Posterior vena cava (tissue), 2 donors: Measurements from ENCODE around the gene GFM2. TPM values are rescaled to one million over a fixed set of nuclear protein-coding genes. Genes with fewer than 3 reads are reported as not detected.
"Not testable (repeated sequence)": the region's sequence is repeated elsewhere in the genome, so short reads cannot be mapped to it uniquely, and the experiment has no call there.

ENCODE experiments used
- DNase-seq: peaks from one replicate; pipeline ENCODE4 v3.0.0-alpha.2; 2020; ENCODE audit warnings: low spot score
- intact Hi-C, 2 donors: fragments of 100-400 bp; cut with DNase I; formaldehyde crosslinking; loops; one replicate each; pipeline versions ENCODE4 v1.14.1 to v1.14.2; 2022 to 2023
- long read RNA-seq, 2 donors: library from polyadenylated mRNA; unstranded; transcript quantifications; one replicate each; pipeline ENCODE4 v2.0.0, GENCODE V29; 2020 to 2021
- total RNA-seq, 2 donors: library from RNA; stranded (reverse); fragmentation: NEBNext Ultra II Directional; extraction: Animal tissue kit (Norgen Biotek cat#: 25700); gene quantifications; one replicate each; pipeline ENCODE4 v1.2.1, GENCODE V29; 2021
- donor health status: DM: yes; HTN: yes; CAD: no.
- donor health status: DM: yes; HTN: yes; CAD: no.

The GFM2 gene, protein sequence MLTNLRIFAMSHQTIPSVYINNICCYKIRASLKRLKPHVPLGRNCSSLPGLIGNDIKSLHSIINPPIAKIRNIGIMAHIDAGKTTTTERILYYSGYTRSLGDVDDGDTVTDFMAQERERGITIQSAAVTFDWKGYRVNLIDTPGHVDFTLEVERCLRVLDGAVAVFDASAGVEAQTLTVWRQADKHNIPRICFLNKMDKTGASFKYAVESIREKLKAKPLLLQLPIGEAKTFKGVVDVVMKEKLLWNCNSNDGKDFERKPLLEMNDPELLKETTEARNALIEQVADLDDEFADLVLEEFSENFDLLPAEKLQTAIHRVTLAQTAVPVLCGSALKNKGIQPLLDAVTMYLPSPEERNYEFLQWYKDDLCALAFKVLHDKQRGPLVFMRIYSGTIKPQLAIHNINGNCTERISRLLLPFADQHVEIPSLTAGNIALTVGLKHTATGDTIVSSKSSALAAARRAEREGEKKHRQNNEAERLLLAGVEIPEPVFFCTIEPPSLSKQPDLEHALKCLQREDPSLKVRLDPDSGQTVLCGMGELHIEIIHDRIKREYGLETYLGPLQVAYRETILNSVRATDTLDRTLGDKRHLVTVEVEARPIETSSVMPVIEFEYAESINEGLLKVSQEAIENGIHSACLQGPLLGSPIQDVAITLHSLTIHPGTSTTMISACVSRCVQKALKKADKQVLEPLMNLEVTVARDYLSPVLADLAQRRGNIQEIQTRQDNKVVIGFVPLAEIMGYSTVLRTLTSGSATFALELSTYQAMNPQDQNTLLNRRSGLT
- total RNA-seq = 10 to 100 TPM; 12.9 to 16.1 TPM
- long read RNA-seq, donor 1, transcript GFM2-201 (21 exons, 3,249 nt) = major isoform, 6 of 8 reads
- long read RNA-seq, donor 1, partial matches to known transcripts = 1 of 8 reads
- long read RNA-seq, donor 1, other reads (novel, unspliced or antisense) = 1 of 8 reads
- long read RNA-seq, donor 2, partial matches to known transcripts = 1 of 5 reads
- long read RNA-seq, donor 2, other reads (novel, unspliced or antisense) = 1 of 5 reads

DNA sequence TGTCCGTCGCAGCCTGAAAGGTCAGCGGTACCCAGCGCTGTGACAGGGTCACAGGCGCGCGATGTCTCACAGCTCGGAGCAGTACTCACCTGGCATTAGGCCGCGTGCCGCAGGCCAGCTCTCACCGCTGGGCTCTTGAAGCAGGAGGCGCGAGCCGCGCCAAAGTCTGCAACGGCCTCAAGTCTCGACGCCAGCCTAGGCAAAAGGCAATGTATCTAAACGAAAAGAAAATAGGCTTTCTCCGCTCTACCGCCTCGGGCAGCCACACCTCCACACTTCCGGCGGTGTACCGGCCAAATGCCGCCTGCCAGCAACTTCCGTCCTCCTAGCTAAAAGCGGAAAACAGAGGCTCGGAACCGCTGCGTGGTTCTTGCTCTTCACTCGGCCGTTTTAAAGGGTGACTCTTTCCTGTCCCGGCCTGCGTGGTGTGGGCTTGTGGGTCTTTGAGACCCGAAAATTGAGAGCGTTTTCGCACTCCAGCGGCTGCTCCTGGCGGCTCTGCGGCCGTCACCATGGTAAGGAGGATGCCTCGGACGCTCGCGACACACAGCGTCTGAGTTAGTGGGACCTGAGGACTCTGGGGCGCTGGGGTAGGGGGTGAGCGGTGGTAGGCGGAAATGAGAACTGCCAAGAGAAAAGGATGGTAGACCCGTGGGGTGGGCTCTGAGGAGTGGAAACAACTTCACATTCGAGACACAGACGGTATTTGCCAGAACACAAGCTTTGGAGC, at the start of gene GFM2, which contains the start of gene NSA2:
Gene GFM2 (minus strand): TSS at position 269 of the 730 bp plus-strand sequence. CDS start 3,375 bp downstream, outside the sequence.
Gene NSA2 (plus strand): TSS at position 401 of the 730 bp plus-strand sequence. CDS start 112 bp downstream, at position 513.
- intact Hi-C loops = no loop called here
- DNase-seq = peak; percentile 98

DNA sequence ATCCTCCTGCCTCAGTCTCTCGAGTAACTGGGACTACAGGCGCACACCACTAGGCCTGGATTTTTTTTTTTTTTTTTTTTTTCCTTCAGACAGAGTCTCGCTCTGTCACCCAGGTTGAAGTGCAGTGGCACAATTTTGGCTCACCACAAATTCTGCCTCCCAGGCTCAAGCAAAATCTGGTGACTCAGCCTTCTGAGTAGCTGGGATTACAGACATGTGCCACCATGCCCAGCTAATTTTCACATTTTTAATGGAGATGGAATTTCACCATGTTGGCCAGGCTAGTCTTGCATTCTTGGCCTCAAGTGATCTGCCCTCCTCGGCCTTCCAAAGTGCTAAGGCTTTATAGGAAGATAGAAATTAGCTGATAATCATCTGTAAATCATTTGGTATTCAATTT, 44.0 kb upstream of the GFM2 start:
- intact Hi-C loops = no loop called here
- DNase-seq = no peak

DNA sequence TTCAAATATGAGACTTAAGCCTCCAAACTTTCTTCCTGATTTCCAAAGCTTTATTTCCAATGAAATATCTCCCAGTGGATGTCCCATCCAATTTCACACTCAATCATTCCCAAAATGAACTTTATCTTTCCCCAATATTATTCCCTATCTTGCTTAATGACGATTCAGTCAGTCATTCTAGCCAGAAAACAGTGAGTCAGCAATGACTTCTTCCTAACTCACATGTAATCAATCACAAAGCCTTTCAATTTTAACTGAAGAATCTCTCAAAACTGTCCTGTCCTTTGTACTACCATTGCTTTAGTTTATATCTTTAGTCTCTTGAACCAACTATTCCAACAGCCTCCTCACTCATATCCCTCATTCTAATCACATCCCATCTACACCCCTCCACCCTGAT, 35.0 kb upstream of the GFM2 start:
- intact Hi-C loops = no loop called here
- DNase-seq = no peak

DNA sequence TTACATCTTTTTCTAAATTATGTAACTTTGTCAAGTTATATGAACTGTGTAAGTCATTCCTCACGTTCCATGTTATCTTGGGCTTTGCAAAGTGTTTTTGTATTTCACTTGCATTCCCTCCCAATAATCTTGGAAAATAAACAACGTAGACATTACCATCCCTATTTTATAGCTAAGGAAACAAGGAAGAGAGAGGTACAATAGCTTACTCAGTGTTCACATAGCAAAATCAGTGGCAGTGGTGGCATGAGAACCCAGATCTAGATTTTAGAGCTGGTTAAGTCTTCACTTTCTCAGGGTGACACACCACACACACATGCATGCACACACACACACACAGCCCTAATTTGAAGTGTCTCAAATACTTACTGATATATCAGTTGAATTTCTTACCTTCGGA, 34.3 kb upstream of the GFM2 start:
- intact Hi-C loops = no loop called here
- no peak for DNase-seq

DNA sequence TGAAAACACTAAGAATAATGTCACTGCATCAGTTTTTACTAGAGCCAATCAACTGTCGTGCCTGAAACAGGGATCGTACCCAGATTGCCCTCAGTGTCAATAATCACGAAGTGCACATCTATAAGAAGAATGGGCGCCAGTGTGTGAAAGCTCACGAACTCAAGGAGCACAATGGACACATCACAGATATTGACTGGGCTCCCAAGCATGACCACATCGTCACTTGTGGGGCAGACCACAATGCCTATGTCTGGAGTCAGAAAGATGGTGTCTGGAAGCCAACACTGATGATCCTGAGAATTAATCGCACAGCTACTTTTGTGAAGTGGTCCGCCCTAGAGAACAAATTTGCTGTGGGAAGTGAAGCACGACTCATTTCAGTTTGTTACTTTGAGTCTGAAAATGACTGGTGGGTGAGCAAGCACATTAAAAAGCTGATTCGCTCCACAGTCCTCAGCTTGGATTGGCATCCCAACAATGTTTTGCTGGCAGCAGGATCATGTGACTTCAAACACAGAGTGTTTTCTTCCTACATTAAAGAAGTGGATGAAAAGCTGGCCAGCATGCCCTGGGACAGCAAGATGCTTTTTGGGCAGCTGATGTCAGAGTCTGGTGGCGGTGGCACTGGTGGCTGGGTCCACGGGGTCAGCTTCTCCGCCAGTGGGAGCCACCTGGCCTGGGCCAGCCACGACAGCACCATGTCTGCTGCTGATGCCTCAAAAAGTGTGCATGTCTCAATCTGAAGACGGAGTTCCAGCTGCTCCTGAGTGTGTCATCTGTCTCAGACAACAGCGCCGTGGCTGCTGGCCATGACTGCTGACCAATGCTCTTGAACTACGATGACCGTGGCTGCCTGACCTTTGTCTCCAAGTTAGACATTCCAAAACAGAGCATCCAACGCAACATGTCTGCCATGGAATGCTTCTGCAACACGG, 32.3 kb upstream of the GFM2 start:
- intact Hi-C loops = no loop called here
- DNase-seq = no peak

DNA sequence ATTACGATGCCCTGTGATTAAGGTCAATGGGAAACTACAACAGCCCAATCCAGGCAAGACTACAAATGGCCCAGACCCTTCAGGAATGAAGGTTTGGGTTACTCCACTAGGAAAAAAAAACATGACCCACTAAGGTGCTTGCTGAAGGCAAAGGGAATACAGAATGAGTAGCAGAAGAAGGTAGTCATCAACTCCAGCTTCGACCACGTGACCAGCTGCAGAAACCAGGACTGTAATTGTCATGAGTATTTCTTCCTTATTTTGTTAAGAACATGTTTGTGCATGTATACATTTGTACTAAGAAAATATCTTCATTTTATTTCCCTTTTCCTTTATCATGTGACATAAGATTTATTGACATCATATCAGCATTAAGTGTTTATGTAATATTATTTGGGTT, 24.8 kb upstream of the GFM2 start:
- DNase-seq, intact Hi-C loops: not testable (repeated sequence)

DNA sequence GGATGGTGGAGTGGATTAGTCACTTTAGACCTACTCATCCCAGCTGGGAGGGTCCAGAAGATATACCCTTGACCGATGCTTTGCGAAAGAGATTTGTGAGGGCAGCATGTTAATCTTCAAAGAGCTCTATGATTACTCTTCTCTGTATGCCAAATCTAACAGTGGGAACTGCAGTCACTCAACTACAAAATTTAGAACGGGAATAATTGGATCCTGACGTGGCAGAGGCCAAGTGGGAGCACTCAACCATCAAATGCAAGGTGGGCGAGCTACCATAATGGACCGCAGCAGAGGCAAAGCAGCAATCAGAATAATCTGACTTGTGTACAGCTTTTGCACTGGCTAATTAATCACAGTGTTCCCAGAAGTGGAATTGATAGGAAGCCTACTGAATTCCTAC, 20.5 kb upstream of the GFM2 start:
- intact Hi-C loops = no loop called here
- DNase-seq = no peak

DNA sequence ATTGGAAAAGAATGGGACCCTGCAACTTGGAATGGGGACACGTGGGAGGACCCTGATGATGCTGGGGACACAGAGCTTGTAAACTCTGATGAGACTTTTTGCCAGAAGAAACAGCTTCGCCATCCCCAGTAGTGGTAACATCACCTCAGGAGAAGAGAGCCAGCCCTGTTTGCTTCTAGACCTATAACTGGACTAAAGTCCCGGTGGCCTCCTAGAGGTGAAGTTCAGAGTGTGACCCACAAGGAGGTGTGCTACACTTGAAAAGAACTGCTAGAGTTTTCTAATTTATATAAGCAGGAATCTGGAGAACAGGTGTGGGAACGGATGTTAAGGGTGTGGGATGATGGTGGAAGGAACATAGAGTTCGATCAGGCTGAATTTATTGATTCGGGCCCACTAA, 19.9 kb upstream of the GFM2 start:
- DNase-seq = no peak
- intact Hi-C loops = no loop called here

DNA sequence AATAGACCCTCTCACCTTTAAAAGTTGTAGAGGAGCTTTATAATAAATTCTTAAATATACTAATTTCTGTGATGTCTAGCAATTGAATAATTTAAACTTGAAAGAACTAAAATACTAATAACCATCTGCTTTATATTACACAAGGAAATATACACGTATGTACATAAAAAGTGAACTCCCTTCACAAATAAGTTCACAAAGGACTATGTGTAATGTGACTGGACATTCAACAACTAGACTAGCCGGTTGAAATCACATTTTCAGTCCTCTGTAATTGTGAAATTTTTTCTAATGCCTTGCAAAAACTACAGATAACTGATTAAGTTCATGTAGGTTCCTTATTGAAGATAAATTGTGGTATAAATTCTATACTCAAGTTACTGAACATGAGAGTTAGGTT, 11.7 kb upstream of the GFM2 start:
- intact Hi-C loops = no loop called here
- DNase-seq = no peak

DNA sequence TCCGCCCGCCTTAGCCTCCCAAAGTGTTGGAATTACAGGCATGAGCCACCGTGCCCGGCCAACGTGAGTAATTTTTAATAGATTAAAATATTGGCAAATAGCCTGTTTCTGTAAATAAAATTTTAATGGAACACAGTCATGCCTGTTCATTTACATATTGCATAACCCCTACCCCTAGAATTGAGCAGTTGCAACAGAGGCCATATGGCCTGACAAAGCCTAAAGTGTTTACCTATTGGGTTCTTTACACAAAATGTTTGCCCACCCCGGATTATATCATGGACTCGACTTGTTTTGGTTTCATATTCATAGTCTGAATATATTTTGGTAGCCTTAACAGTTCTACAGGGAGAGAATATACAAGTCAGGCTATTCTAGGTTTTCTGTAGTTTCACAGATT, 5.4 kb upstream of the GFM2 start:
- intact Hi-C loops = no loop called here
- DNase-seq = no peak

DNA sequence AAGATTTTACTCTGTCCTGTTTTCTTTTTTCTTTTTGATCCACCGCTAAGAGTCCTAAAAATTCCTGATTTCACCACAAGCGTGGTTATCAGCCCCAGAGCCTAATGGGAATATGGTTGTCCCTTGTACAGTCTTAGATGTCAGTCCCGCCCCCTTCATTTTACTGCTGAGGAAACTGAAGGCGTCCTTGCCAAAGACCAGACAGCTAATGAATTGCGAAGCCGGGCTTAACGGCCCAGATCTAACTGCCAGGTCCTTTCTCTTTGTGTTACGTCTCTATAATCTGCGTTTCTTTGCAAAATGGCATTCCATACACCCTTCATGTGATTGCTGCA, 629 bp upstream of the GFM2 start:
- no peak for DNase-seq
- intact Hi-C loops = no loop called here

DNA sequence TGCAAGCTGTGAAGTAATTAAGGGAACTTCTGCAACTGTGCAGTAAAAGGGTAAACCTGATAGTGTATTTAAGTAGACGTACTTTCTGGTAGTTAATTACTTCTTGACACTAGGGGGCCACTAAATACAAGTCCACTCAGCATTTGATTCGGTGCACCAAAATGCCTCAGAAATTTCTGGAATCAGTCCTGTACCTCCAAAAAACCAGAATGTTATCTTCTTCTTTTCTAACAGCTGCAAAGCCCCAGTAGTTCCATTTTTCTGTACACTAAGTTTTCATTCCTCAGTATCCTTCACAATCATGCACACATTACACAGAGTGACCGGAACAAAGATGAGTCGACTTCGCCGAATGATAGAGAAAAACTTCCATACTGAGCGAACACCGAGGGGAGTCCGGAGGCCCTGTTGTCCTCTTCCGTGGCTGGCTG, 484 bp downstream of the GFM2 start:
- no peak for DNase-seq
- intact Hi-C loops = no loop called here

DNA sequence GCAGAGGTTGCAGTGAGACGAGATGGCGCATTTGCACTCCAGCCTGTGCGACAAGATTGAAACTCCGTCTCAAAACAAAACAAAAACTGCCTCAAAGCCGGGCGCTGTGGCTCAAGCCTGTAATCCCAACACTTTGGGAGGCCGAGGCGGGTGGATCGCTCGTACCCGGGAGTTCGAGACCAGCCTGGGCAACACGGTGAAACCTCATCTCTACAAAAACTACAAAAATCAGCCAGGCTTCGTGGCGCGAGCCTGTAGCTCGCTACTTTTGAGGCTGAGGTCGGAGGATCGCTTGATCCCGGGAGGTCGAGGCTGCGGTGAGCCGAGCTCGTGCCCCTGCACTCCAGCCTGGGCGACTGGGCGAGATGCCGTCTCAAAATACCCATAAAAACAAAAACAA, 988 bp downstream of the GFM2 start:
- intact Hi-C loops = no loop called here
- DNase-seq = no peak

DNA sequence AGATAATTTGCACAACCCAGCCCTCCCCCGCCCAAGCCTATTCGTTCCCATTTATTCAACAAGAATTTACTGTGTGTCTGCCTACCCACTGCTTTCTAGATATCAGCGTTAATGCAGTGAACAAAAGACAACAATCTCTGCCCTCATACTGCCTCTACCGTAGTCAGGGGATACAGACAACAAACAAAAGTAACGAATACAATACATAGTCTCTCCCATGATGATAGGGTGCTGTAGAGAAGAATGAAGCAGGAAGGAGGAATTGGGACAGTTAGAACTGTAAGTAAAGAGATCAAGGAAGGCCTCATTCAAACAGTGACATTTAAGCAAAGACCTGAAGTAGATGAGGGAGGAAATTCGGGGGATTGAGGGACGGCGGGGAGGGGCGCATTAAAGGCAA, 1.7 kb downstream of the GFM2 start:
- no peak for DNase-seq
- intact Hi-C loops = no loop called here

DNA sequence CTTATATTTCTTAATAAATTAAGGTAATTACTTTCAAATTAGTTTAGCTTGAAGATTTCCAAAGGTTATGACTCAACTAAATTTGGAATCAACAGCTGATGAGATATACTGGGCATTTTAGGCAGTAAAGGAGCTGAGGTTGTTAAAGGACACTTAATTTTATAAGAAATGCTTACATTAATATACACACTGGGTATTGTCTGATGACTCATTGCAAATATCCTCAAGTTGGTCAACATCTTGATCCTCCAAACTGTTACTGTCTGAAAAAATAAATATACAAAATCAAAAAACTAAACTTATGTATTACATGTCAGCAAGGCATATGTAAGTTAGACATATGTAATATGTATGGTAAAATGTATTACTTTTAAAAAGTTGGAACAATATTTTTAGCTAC, 3.4 kb downstream of the GFM2 start:
- intact Hi-C loops = no loop called here
- no peak for DNase-seq

DNA sequence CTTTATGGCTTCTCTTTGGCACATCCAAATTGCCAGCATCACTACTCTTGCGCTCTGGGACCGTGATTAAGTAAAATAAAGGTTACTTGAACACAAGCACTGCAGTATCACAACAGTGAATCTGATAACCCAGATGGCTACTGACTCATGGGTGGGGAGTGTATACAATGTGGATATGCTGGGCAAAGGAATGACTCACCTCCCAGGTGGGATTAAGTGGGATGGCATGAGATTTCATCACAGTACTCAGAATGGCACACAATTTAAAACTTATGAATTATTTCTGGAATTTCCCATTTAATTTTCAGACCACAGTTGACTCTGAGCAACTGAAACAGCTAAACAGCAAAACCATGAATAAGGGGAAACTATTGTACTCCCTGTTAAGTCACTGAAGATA, 4.3 kb downstream of the GFM2 start:
- DNase-seq = no peak

DNA sequence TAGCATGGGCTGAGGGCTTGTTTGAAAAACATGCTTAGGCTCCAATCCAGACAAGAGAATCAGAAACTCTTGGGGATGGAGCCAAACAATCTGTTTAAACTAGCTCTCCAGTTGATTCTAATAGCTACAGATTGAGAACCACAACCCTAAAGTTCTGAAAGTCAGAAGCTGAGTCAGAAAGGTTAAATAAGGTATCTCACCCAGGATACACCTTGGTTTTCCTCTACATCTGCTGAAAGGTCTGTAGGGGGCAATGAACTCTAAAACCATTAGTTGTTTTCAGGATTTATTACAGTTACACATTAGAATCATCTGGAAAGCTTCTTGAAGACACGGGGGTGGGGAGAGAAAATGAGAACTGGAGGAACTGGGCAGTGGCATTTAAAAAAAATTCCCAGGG, 5.7 kb downstream of the GFM2 start:
- DNase-seq = no peak
- intact Hi-C loops = no loop called here

More for the DNA sequence above, 4.3 kb downstream of the GFM2 start:
- intact Hi-C loops = no loop called here

DNA sequence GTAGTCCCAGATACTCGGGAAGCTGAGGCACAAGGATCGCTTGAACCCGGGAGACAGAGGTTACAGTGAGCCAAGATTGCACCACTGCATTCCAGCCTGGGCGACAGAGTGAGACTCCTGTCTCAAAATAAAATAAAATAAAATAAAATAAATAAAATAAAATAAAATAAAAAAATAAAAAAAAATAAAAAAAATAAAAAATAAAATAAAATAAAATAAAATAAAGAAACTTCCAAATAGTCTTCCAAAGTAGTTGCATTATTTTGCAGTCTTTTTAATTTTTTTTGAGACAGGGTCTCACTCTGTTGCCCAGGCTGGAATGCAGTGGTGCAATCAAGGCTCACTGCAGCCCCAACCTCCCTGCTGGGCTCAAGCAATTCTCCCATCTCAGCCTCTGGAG, 18.2 kb downstream of the GFM2 start:
- DNase-seq, intact Hi-C loops: not testable (repeated sequence)

DNA sequence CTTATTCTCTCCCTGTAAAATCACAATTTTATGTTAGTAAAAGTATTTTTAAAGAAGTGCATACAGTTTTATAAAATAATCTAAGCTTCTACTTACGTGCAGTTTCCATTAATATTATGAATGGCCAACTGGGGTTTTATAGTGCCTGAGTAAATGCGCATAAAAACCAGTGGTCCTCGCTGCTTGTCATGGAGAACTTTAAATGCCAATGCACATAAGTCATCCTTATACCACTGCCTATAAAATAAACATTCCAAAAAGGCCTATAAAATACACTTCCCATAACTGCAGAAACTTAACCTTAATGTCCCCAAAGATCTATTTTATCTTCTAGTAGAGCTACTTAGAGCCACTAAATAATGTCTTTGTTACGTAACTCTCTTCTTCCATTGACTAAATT, 28.5 kb downstream of the GFM2 start:
- intact Hi-C loops = no loop called here

More for the DNA sequence above, 28.5 kb downstream of the GFM2 start:
- no peak for DNase-seq
